HEK293T (cell line): ENCODE data around the gene ZNF625.
"Not testable (repeated sequence)": the region's sequence is repeated elsewhere in the genome, so short reads cannot be mapped to it uniquely, and the experiment has no call there.

Experiments used
- CTCF ChIA-PET: fragments of 350-600 bp; formaldehyde crosslinking; extraction: SDS; loops from one replicate; lab custom pipeline; 2021; ENCODE audit warnings: antibody characterized with exemption, inconsistent platforms; lab: Yijun Ruan, JAX
- POLR2A ChIA-PET: fragments of 350-600 bp; formaldehyde crosslinking; extraction: SDS; loops from one replicate; lab custom pipeline; 2020; ENCODE audit warnings: antibody characterized with exemption, inconsistent platforms; lab: Yijun Ruan, JAX
- DNase-seq: peaks from one replicate; pipeline ENCODE4 v3.0.0; 2012; ENCODE audit warnings: mixed read lengths; ENCODE audit errors: extremely low spot score
- ARNT ChIP-seq: fragments of 450-650 bp; IDR thresholded peaks from 2 replicates; pipeline ENCODE4 v1.6.1; 2017; ENCODE audit warnings: mild to moderate bottlenecking
- BHLHE40 ChIP-seq: fragments of 450-650 bp; IDR thresholded peaks from 2 replicates; pipeline ENCODE4 v1.6.1; 2016; ENCODE audit warnings: mild to moderate bottlenecking, moderate library complexity, borderline replicate concordance
- CTBP1 ChIP-seq: fragments of 450-650 bp; IDR thresholded peaks from 2 replicates; pipeline ENCODE4 v1.6.1; 2016; ENCODE audit warnings: borderline replicate concordance
- ELF4 ChIP-seq: fragments of 450-650 bp; IDR thresholded peaks from 2 replicates; pipeline ENCODE4 v1.6.1; 2017; ENCODE audit warnings: antibody characterized with exemption
- FOXA1 ChIP-seq: fragments of 450-650 bp; IDR thresholded peaks from 2 replicates; pipeline ENCODE4 v1.6.1; 2016; ENCODE audit warnings: mild to moderate bottlenecking
- FOXK2 ChIP-seq: fragments of 450-650 bp; IDR thresholded peaks from 2 replicates; pipeline ENCODE4 v1.6.1; 2016; ENCODE audit warnings: mild to moderate bottlenecking
- FOXM1 ChIP-seq: fragments of 450-650 bp; IDR thresholded peaks from 2 replicates; pipeline ENCODE4 v1.6.1; 2017; ENCODE audit warnings: mild to moderate bottlenecking, borderline replicate concordance
- HDGF ChIP-seq: fragments of 450-650 bp; IDR thresholded peaks from 2 replicates; pipeline ENCODE4 v1.6.1; 2017; ENCODE audit warnings: antibody characterized with exemption, borderline replicate concordance
- L3MBTL2 ChIP-seq: fragments of 450-650 bp; conservative IDR thresholded peaks from 2 replicates; pipeline ENCODE4 v1.6.1; 2016; ENCODE audit warnings: mild to moderate bottlenecking
- LEF1 ChIP-seq: fragments of 450-650 bp; IDR thresholded peaks from 2 replicates; pipeline ENCODE4 v1.6.1; 2017; ENCODE audit warnings: mild to moderate bottlenecking, borderline replicate concordance
- NFRKB ChIP-seq: fragments of 450-650 bp; IDR thresholded peaks from 2 replicates; pipeline ENCODE4 v1.6.1; 2016; ENCODE audit warnings: mild to moderate bottlenecking, moderate library complexity
- PKNOX1 ChIP-seq: fragments of 450-650 bp; IDR thresholded peaks from 2 replicates; pipeline ENCODE4 v1.6.1; 2016
- SP1 ChIP-seq: fragments of 450-650 bp; IDR thresholded peaks from 2 replicates; pipeline ENCODE4 v1.6.1; 2017
- SUZ12 ChIP-seq: fragments of 450-650 bp; IDR thresholded peaks from 2 replicates; pipeline ENCODE4 v1.6.1; 2016; ENCODE audit warnings: mild to moderate bottlenecking
- TARDBP ChIP-seq: fragments of 450-650 bp; IDR thresholded peaks from 2 replicates; pipeline ENCODE4 v1.6.1; 2016
- ZNF384 ChIP-seq: fragments of 450-650 bp; IDR thresholded peaks from 2 replicates; pipeline ENCODE4 v1.6.1; 2016

ZNF625 gene

GRCh38 chr19:12111943-12112637 lies 44.4 kb downstream of the ZNF625 start:
- ChIA-PET CTCF (no interaction called here), POLR2A (no interaction called here)
- TF ChIP-seq FOXK2 (no peak), FOXM1 (no peak), ELF4 (no peak), SUZ12 (no peak), ZNF384 (no peak), NFRKB (no peak), HDGF (no peak), L3MBTL2 (no peak), SP1 (no peak), ARNT (no peak), CTBP1 (no peak), TARDBP (no peak), FOXA1 (no peak), PKNOX1 (no peak), BHLHE40 (no peak), LEF1 (no peak)
- no peak for DNase-seq

GRCh38 chr19:12111176-12111575 lies 45.4 kb downstream of the ZNF625 start:
- no peak for DNase-seq
- TF ChIP-seq FOXK2 (no peak), HDGF (no peak), SUZ12 (no peak), ELF4 (no peak), FOXM1 (no peak), SP1 (no peak), BHLHE40 (no peak), TARDBP (no peak), CTBP1 (no peak)
- CTCF ChIA-PET = no interaction called here
- POLR2A ChIA-PET = no interaction called here

- POLR2A ChIA-PET, CTCF ChIA-PET, DNase-seq: not testable (repeated sequence)
These were observed 52.6 kb downstream of the ZNF625 start for GRCh38 chr19:12103909-12104308.

- CTCF ChIA-PET = no interaction called here
- no peak for DNase-seq
- TF ChIP-seq LEF1 = no peak
- TF ChIP-seq ARNT = no peak
- no peak for TF ChIP-seq FOXM1
- TF ChIP-seq SUZ12 = no peak
- TF ChIP-seq ELF4 = no peak
- no peak for TF ChIP-seq ZNF384
- POLR2A ChIA-PET = no interaction called here
These were observed 58.5 kb downstream of the ZNF625 start for GRCh38 chr19:12098040-12098439.

GRCh38 chr19:12095111-12095790 lies 61.3 kb downstream of the ZNF625 start:
- POLR2A ChIA-PET = no interaction called here
- TF ChIP-seq FOXA1 (no peak), FOXM1 (no peak), FOXK2 (no peak), LEF1 (no peak), BHLHE40 (no peak)
- CTCF ChIA-PET = no interaction called here
- no peak for DNase-seq
